ENCODE measurements around the gene MRGPRX1. TPM values are rescaled to one million over a fixed set of nuclear protein-coding genes. Genes with fewer than 3 reads are reported as not detected.

MRGPRX1 gene
- total RNA-seq (not detected), polyA plus RNA-seq (not detected)
- long read RNA-seq, donor 1, result 0 reads
- long read RNA-seq, donor 2, result 0 reads
- long read RNA-seq, donor 3, result 0 reads
- long read RNA-seq, donor 4, result 0 reads

DNA sequence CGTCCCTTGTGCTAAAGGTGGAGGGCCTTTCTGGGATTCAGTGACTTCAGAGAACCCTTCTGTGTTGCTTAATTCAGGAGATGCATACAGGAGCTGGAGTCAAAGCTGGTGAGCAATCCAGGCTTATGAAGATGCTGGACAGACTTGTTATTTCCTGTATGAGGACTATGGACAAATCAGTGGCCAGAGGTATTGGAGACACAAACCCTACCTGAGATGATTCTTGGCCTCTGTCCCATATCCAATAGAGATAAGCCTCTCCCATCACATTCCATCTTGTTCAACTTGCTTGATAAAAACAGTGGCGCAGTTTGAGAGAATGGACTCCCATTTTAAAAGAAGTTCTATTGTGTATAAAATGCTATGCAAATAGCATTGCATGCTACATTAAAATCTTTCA is at the start of gene MRGPRX1:
Gene MRGPRX1 (minus strand): TSS at position 101 of the 400 bp plus-strand sequence. CDS start 4,630 bp downstream, outside the sequence.
- Histone ChIP-seq H3K27ac (ENCODE audit: low read length) (no peak within 1 kb of the TSS), H3K9me3 (ENCODE audit: control insufficient read depth, low read length) (no peaks in the 10 kb centered on the region), H3K4me3 (ENCODE audit: low read length) (no peak within 1 kb of the TSS), H3K4me1 (ENCODE audit: control insufficient read depth, insufficient read depth, low read length) (no peaks in the 10 kb centered on the region), H3K27me3 (ENCODE audit: control insufficient read depth, insufficient read depth) (no peaks in the 10 kb centered on the region)
- DNase-seq (no peak), ATAC-seq (no peak)
- 74% methylated on average over 2 of the region's 2 CpGs for WGBS
- intact Hi-C loops (cut with DNase I), result loop anchor here in 1 of 4 donors (2.0 kb wide), 1 partner anchor 15 kb away; no protein-coding TSS in a partner anchor

- no peak overlapping the region for H3K4me3 ChIP-seq (ENCODE audit: low read length)
- DNase-seq, result no peak
- no peaks in the 10 kb centered on the region for H3K9me3 ChIP-seq (ENCODE audit: control insufficient read depth, low read length)
- no peak for ATAC-seq
- no peak overlapping the region for H3K27ac ChIP-seq (ENCODE audit: low read length)
- intact Hi-C loops (cut with DNase I), result no loop called here
- WGBS, result 85% methylated on average over 9 of the region's 9 CpGs
- no peaks in the 10 kb centered on the region for H3K27me3 ChIP-seq (ENCODE audit: control insufficient read depth, insufficient read depth)
- H3K4me1 ChIP-seq (ENCODE audit: control insufficient read depth, insufficient read depth, low read length), result no peaks in the 10 kb centered on the region
Measured at GRCh38 chr11:18987454-18988231, 48.4 kb upstream of the MRGPRX1 start.

DNA sequence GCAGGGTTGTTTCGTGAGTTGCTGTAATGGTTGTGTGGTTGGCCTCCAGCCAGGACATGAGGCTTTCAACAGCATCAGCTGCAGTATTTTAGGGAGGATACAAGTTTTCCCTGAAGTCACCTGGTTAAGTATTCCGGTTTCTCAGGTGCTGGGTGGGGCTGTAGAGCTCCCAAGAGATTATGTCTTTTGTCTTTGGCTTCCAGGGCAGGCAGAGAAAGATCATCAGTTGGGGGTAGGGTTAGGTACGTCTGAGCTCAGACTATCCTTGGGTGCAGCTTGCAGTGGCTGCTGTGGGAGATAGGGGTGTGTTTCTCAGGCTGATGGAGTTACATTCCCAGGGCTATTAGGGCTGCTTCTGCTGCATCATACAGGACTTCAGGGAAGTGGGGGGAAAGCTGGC is 47.5 kb upstream of the MRGPRX1 start:
- ATAC-seq, result no peak
- Histone ChIP-seq H3K27me3 (ENCODE audit: control insufficient read depth, insufficient read depth) (no peaks in the 10 kb centered on the region), H3K4me3 (ENCODE audit: low read length) (no peak overlapping the region), H3K4me1 (ENCODE audit: control insufficient read depth, insufficient read depth, low read length) (no peaks in the 10 kb centered on the region), H3K9me3 (ENCODE audit: control insufficient read depth, low read length) (no peaks in the 10 kb centered on the region), H3K27ac (ENCODE audit: low read length) (no peak overlapping the region)
- DNase-seq, result no peak
- intact Hi-C loops (cut with DNase I), result no loop called here
- WGBS, result 28% methylated on average over 3 of the region's 3 CpGs

- WGBS, result 64% methylated on average over 4 of the region's 4 CpGs
- Histone ChIP-seq H3K4me1 (ENCODE audit: control insufficient read depth, insufficient read depth, low read length) (no peaks in the 10 kb centered on the region), H3K27me3 (ENCODE audit: control insufficient read depth, insufficient read depth) (no peaks in the 10 kb centered on the region), H3K27ac (ENCODE audit: low read length) (no peak overlapping the region), H3K9me3 (ENCODE audit: control insufficient read depth, low read length) (no peaks in the 10 kb centered on the region), H3K4me3 (ENCODE audit: low read length) (no peak overlapping the region)
- DNase-seq (no peak), ATAC-seq (no peak)
- intact Hi-C loops (cut with DNase I), result no loop called here
Measured at GRCh38 chr11:18981897-18982296, 42.7 kb upstream of the MRGPRX1 start.

GRCh38 chr11:18974192-18974591 is 35.0 kb upstream of the MRGPRX1 start:
- 77% methylated on average over 1 of the region's 1 CpG for WGBS
- no peaks in the 10 kb centered on the region for H3K9me3 ChIP-seq (ENCODE audit: control insufficient read depth, low read length)
- intact Hi-C loops (cut with DNase I), result no loop called here
- no peaks in the 10 kb centered on the region for H3K4me1 ChIP-seq (ENCODE audit: control insufficient read depth, insufficient read depth, low read length)
- ATAC-seq, result no peak
- H3K27me3 ChIP-seq (ENCODE audit: control insufficient read depth, insufficient read depth), result no peaks in the 10 kb centered on the region
- no peak for DNase-seq
- H3K27ac ChIP-seq (ENCODE audit: low read length), result no peak overlapping the region
- H3K4me3 ChIP-seq (ENCODE audit: low read length), result no peak overlapping the region

GRCh38 chr11:18972336-18972735 is 33.1 kb upstream of the MRGPRX1 start:
- H3K27me3 ChIP-seq (ENCODE audit: control insufficient read depth, insufficient read depth), result no peaks in the 10 kb centered on the region
- 78% methylated on average over 16 of the region's 16 CpGs for WGBS
- no peak overlapping the region for H3K4me3 ChIP-seq (ENCODE audit: low read length)
- DNase-seq, result no peak
- intact Hi-C loops (cut with DNase I), result no loop called here
- no peak overlapping the region for H3K27ac ChIP-seq (ENCODE audit: low read length)
- no peaks in the 10 kb centered on the region for H3K4me1 ChIP-seq (ENCODE audit: control insufficient read depth, insufficient read depth, low read length)
- no peak for ATAC-seq
- no peaks in the 10 kb centered on the region for H3K9me3 ChIP-seq (ENCODE audit: control insufficient read depth, low read length)

- H3K27me3 ChIP-seq (ENCODE audit: control insufficient read depth, insufficient read depth), result no peaks in the 10 kb centered on the region
- no peaks in the 10 kb centered on the region for H3K4me1 ChIP-seq (ENCODE audit: control insufficient read depth, insufficient read depth, low read length)
- WGBS, result 50% methylated on average over 3 of the region's 3 CpGs
- H3K9me3 ChIP-seq (ENCODE audit: control insufficient read depth, low read length), result no peaks in the 10 kb centered on the region
- DNase-seq, result no peak
- no peak overlapping the region for H3K4me3 ChIP-seq (ENCODE audit: low read length)
- intact Hi-C loops (cut with DNase I), result no loop called here
- ATAC-seq, result no peak
- no peak overlapping the region for H3K27ac ChIP-seq (ENCODE audit: low read length)
Measured at GRCh38 chr11:18969720-18970119, 30.5 kb upstream of the MRGPRX1 start.

DNA sequence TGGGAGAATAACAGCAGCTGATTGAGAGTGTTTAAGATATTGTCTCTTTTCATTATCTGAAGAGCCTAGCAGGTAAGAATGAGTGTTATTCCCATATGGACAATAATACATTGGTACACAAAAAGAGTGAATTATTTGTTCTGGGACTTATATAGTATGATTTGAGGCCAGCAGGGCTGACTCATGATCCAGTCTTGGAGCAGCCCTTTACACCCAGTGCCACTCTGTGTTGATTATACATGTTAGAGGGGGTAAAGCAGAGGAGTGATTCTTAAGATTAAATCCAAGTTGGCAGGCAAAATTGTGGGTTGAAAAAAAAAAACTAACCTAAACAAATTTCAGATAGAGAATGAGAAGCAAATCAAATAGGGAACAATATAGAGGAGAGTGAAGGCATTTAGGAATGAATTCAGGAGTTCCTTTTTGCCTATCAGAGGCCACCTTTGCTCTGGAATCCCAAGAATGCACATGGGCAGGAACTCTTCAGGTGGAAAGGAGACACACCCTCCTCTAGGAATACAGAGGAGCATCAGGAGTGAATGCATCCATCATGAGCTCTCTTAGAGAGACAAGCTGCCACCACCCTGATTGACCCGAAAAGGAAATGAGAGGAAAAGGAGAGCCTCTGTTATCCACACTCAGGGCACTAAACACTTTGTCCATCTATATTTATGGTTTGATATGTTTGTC is 19.2 kb upstream of the MRGPRX1 start:
- no peak overlapping the region for H3K27ac ChIP-seq (ENCODE audit: low read length)
- H3K9me3 ChIP-seq (ENCODE audit: control insufficient read depth, low read length), result no peaks in the 10 kb centered on the region
- no peaks in the 10 kb centered on the region for H3K4me1 ChIP-seq (ENCODE audit: control insufficient read depth, insufficient read depth, low read length)
- DNase-seq, result no peak
- H3K4me3 ChIP-seq (ENCODE audit: low read length), result no peak overlapping the region
- intact Hi-C loops (cut with DNase I), result no loop called here
- WGBS, result 83% methylated on average over 1 of the region's 1 CpG
- no peaks in the 10 kb centered on the region for H3K27me3 ChIP-seq (ENCODE audit: control insufficient read depth, insufficient read depth)
- no peak for ATAC-seq

GRCh38 chr11:18956630-18957029 is 17.4 kb upstream of the MRGPRX1 start:
- intact Hi-C loops (cut with DNase I), result no loop called here
- no peak for DNase-seq

GRCh38 chr11:18936002-18936673 is 3.1 kb downstream of the MRGPRX1 start:
- Histone ChIP-seq H3K9me3 (ENCODE audit: control insufficient read depth, low read length) (no peaks in the 10 kb centered on the region), H3K4me3 (ENCODE audit: low read length) (no peak overlapping the region), H3K4me1 (ENCODE audit: control insufficient read depth, insufficient read depth, low read length) (no peaks in the 10 kb centered on the region), H3K27ac (ENCODE audit: low read length) (no peak overlapping the region), H3K27me3 (ENCODE audit: control insufficient read depth, insufficient read depth) (no peaks in the 10 kb centered on the region)
- WGBS, result 82% methylated on average over 5 of the region's 5 CpGs
- DNase-seq, result no peak
- no peak for ATAC-seq
- intact Hi-C loops (cut with DNase I), result no loop called here

More at GRCh38 chr11:18956630-18957029, 17.4 kb upstream of the MRGPRX1 start:
- no peak overlapping the region for H3K27ac ChIP-seq (ENCODE audit: low read length)
- 85% methylated on average over 16 of the region's 16 CpGs for WGBS
- no peaks in the 10 kb centered on the region for H3K4me1 ChIP-seq (ENCODE audit: control insufficient read depth, insufficient read depth, low read length)
- no peak for ATAC-seq
- H3K9me3 ChIP-seq (ENCODE audit: control insufficient read depth, low read length), result no peaks in the 10 kb centered on the region
- no peak overlapping the region for H3K4me3 ChIP-seq (ENCODE audit: low read length)
- no peaks in the 10 kb centered on the region for H3K27me3 ChIP-seq (ENCODE audit: control insufficient read depth, insufficient read depth)
